ENCODE measurements around the gene ZDHHC21. TPM values are rescaled to one million over a fixed set of nuclear protein-coding genes. Genes with fewer than 3 reads are reported as not detected.

The ZDHHC21 gene
- total RNA-seq, 120 experiments from 2014 or later, result 19.9 to 50.4 (median 35.9) TPM

Other genes starting within 250 kb of the ZDHHC21 start
- gene CER1, start 29.3 kb upstream of the ZDHHC21 start, total RNA-seq, result 1 to 10 TPM in 1 of 120 experiments, under 1 TPM in 37, not detected in 82; 0.25 to 1.0 (median 0.62) TPM
- gene FREM1, start 217.0 kb upstream of the ZDHHC21 start, total RNA-seq, result 1 to 10 TPM; 1.1 to 9.6 (median 5.2) TPM

Measured in dorsolateral prefrontal cortex (tissue), 118 donors.